GM12892 (cell line): ENCODE data around the gene ALDH3B1.
A peak's percentile ranks its signal among the peaks of the same experiment; 100 is the strongest.
"Not testable (repeated sequence)": the region's sequence is repeated elsewhere in the genome, so short reads cannot be mapped to it uniquely, and the experiment has no call there.

ENCODE experiments used
- DNase-seq: peaks from one replicate; pipeline ENCODE4 v3.0.0; 2011; ENCODE audit not compliant: insufficient read length
- FAIRE-seq: peaks from 2 replicates; lab custom pipeline; 2011; peaks lifted over from hg19 to GRCh38; lab: Jason Lieb, UNC
- POLR2A ChIP-seq: IDR thresholded peaks from 2 replicates; pipeline ENCODE4 v1.6.1; 2011; ENCODE audit warnings: low read depth, low read length, control low read depth
- POLR2AphosphoS5 ChIP-seq: IDR thresholded peaks from 2 replicates; pipeline ENCODE4 v1.6.1; 2011; ENCODE audit warnings: low read depth, low read length, control low read depth
- TAF1 ChIP-seq: IDR thresholded peaks from 2 replicates; pipeline ENCODE4 v1.6.1; 2011; ENCODE audit warnings: low read depth, mild to moderate bottlenecking, control low read depth, low read length, borderline replicate concordance

The ALDH3B1 gene

DNA sequence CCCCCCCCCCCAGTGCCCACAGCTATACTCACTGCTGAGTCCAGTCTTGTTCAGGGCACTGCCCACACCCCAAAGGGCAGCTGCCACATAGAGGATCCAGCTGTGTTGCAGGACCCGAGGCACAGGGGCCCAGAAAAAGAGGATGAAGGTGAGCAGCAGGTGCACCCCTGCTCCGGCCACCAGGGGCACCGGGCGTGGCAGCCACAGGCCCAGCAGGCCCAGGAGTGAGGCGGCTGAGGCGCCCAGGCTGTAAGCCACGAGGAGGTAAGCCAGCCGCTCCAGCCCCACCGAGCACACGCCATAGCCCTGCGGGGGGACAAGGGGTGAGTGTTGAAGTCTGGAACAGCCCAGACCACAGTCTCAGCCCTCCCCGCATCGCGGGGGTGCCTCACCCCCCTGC is 14.5 kb upstream of the ALDH3B1 start:
- DNase-seq, FAIRE-seq: not testable (repeated sequence)

DNA sequence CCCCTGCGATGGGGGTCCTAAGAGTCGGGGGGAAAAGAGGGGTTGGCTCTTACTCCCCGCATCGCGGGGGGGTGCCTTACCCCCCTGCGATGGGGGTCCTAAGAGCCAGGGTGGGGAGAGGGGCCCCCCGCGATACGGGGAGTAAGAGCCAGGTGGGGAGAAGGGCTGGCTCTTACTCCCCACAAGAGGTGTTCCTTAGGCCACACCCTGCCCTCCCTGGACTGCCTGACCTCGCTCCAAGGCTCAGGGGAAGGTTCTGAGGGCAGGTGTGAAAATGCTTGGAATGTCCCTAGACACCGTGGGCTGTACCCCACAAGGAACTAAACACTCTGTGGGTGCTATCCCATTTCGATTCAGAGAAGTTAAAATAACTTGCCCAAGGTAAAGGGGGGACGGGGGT is 14.1 kb upstream of the ALDH3B1 start:
- no peak for TF ChIP-seq POLR2AphosphoS5
- no peak for TF ChIP-seq POLR2A
- no peak for TF ChIP-seq TAF1
- DNase-seq (no peak), FAIRE-seq (no peak)

DNA sequence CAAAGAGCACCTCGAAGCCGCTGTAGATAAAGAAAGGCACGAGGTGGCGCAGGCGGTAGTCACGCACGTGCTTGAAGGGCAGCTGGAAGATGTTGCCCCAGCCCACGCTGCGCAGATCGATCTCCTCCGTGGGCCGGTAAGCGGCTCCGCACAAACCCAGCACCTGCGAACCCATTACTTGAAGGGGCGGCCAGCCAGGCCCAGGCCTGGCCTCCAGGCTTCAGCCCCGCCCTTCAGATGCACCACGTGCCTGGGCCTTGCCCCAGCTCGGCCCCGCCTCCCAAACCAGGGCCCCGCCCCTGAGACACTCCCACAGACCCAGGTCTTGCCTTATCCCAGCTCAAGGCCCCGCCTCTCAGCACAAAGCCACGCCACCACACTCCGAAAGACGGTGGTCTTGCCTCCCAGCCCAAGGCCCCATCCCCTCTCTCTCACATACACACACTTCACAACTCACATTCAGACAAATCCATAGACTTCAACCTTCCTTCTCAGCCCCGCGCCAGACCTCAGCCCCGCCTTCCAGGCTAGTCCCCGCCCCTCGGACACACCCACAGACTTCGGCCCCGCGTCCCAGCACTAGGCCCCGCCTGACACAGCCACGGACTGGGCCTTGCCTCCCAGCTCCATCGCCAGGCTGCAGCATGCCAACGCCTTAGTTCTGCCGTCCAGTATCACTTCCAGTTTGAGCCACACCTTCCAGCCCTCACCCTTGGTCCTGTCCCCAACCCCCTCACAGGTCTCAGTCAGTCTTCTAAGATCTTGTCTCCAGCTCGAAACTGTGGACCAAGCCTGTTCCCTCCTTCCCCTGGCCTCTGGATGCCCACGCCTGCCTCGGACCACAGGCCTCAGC is 13.3 kb upstream of the ALDH3B1 start:
- peak; percentile 40 for DNase-seq
- TF ChIP-seq POLR2AphosphoS5 (no peak), POLR2A (no peak), TAF1 (no peak)
- FAIRE-seq = peak; percentile 46

DNA sequence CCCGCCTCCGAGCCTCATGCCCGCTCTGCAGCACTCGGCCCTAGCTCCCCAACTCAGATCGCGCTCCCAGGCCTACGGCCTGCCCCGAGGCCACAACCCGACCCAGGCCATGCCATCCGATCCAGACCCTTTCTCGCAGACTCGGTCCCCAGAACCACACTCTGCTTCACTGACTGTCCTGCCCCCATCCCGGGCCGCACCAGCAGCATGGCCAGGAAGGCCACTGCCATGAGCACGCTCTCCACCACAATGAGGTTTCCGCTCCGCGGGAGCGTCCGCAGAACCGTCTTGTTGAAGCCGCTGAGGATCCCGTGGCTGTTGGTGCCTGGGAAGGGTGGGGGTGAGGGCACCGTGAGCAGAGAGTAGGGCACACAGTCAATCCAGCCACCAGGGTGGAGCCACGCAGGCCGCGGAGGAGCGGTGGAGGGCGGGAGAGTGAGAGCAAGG is 12.6 kb upstream of the ALDH3B1 start:
- FAIRE-seq (no peak), DNase-seq (no peak)
- TF ChIP-seq POLR2A = no peak
- no peak for TF ChIP-seq TAF1
- TF ChIP-seq POLR2AphosphoS5 = no peak

DNA sequence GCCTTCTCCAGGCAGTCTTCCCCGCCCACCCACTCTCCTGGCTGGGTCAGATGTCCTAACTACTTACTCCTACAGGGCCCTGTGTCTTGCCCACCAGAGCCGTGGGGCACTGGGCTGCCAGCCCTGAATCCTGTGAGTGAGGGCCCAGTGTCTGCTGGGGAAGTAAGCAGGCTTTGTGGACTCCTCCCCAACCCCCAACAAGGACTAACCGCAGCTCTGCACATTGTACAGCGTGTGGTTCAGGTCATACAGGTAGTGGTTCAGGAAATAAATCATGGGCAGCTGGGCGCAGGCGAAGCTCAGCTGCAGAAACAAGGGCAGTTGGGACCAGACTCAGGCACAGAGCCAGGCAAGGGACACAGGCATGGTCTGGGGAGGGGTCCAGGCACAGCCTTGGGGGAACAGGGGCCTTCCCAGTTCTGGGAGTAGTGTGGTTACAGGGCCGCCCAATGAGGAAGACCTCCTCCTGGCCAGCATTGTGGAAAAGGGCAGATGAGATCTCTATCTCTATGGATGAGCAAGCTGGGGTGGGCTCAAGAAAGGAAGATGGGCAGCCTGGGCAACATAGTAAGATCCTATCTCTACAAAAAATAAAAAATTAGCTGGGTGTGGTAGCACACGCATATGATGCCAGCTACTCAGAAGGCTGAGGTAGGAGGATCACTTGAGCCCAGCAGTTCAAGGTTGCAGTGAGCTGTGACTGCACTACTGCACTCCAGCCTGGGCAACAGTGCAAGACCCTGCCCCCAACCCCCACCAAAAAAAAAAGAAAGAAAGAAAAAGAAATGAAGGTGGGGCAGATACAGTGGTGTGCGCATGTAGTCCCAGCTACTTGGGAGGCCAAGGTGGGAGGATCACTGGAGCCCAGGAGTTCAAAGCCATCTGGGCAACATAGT is 11.7 kb upstream of the ALDH3B1 start:
- DNase-seq = no peak
- no peak for TF ChIP-seq POLR2A
- TF ChIP-seq TAF1 = no peak
- no peak for TF ChIP-seq POLR2AphosphoS5
- FAIRE-seq = no peak

DNA sequence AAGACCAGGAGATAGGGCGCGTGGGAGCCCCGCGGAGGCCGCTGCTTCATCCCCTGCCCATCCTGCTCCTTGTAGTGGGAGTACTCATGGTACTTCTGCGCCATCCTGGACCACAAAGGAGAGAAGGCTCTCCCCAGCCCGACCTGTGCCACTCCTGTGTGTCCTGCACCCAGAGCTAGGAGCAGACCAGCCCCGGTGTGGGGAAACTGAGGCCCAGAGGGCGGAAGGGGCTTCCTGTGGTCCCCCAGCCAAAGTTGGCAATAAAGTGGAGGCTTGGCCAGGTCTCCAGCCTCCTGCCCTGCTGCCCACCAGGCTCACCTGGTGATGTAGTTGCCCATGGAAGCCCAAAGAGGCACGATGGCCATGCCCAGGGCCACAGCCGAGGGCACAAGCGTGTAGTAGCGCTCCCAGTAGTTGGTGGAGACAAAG is 10.9 kb upstream of the ALDH3B1 start:
- DNase-seq (no peak), FAIRE-seq (no peak)
- TF ChIP-seq TAF1 = no peak
- TF ChIP-seq POLR2AphosphoS5 = no peak
- no peak for TF ChIP-seq POLR2A

DNA sequence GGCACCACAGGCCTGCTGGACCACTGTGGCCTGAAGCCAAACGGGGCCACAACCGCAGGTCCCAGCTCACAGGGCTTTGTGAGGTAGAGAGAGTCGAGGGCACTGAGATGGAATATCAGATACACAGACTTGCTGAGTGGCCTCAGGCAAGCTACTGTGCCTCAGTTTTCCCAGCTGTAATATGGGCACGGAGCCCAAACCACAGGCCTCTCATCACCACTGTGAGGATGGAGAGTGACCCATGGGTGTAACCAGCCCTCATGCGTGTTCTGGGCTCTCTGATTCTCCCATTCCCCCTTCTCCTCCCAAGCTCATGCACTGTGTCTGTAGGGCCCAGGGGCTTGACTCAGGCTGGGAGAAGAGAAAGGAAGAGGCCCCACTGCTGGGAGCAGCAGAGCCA is 10.4 kb upstream of the ALDH3B1 start:
- TF ChIP-seq POLR2AphosphoS5 (no peak; the same call in 1 of the 2 replicates), TAF1 (no peak), POLR2A (no peak)
- FAIRE-seq (no peak), DNase-seq (no peak)

DNA sequence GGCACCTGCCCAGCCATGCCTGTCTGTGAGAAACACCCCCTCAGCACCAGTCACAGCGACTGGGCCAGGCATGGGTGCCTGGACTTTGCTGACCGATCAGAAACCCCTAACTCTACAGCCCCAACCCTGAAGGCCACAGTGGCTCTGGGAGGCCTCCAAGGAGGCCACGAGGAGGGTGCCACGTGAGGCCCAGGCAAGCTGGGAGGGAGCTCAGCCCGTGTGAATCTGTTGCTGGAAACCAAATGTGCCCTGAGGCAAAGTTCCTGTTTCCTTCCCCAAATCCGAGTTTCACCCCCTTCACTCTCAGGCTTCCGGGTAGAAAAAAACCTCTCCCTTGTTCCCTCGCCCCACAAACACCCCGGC is 7.6 kb upstream of the ALDH3B1 start:
- FAIRE-seq (no peak), DNase-seq (no peak)
- TF ChIP-seq TAF1 (no peak), POLR2A (0 out of 2 replicates have a peak, but pooled peaks have one; percentile 9)

DNA sequence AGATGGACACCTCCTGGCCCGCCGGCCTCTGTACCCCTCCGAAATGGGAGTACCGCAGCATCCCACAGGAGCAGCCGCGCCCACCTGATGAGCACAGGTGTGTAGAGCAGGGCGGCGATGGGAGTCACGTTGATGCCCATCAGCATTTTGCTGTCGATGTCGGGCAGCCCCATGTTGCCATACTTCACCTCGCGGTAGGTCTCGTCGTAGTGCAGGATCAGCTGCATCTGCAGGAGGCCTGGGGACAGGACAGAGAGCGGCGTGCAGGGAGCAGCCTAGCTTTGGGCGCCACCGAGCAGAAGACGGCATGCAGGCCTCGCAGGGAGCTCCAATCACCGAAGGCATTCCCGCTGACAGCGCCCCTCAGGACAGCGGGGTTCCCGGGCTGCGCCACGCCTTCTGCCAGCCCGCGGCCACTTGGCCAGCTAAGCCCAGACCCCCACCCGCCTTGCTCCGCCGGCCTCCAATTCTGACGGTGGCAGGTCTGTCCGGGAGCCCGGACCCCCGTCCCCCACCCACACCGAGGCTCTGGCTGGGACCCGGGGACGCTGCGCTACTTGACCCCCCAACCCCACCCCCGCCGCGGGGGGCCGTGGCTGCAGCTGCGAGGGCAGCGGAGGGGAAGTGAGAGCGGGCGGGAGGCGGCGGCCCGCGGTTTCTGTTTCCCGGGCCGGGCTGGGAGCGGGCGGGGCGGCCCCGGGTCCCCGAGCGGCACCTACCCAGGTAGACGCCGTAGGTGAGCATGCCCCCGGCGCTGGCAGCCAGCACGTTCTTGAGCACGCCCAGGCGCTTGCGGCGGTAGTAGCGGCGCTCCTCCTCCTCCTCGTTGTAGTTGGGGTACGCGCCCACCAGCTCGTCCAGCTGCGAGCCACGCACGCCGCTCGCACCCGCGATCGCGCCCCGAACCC is 6.9 kb upstream of the ALDH3B1 start:
- TF ChIP-seq TAF1 (no peak), POLR2AphosphoS5 (no peak), POLR2A (0 out of 2 replicates have a peak, but pooled peaks have one; percentile 27)
- DNase-seq (peak; percentile 55), FAIRE-seq (no peak)

DNA sequence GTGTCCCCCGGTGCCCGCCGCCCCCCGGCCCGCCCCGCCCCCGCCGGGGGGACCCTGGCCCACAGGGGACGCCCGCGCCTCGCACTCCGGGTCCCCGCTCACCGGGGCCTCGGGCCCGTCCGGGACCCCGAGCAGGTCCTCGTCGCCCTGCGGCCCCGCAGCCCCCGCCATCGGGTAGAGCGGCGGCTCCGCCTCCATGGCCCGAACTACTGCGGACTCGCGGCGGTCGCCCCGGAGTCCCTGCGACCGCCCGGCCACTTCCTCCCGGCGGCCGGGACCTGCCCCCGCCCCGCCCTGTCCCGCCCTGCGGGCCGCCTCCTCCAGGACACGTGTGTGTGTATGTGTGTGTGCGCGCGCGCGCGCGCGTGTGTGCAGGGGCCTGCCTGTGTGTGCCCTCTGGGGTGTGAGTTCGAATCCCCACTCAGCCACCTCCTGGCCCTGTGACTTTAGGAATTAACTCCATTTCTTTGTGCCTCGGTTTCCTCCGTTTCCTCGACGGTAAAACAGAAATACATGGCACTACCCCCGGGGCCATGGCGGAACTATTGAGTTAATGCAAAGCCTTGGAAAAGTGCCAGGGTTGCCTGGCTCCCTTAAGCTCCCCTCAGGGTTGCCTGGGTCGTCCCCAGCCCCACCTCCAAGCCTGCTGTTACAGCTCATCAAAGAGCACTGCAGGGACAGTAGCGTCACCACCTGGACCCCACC is 6.1 kb upstream of the ALDH3B1 start, which contains the start of gene UNC93B1:
TSS of gene UNC93B1 (minus strand) at position 252 of the 705 bp plus-strand sequence. CDS start at position 198, 54 bp downstream.
- FAIRE-seq (peak; percentile 98), DNase-seq (peak; percentile 90)
- TF ChIP-seq TAF1 = peak; percentile 34; the same call in 1 of the 2 replicates
- TF ChIP-seq POLR2AphosphoS5 = no peak
- peak; percentile 74; the same call in 1 of the 2 replicates for TF ChIP-seq POLR2A
